ENCODE results near the gene MAPT.

Gene MAPT

GRCh38 chr17:46053911-46054534 lies 159.7 kb downstream of the MAPT start:
- DNase-seq (ENCODE audit: low read depth in 2 of 2): no peak

- no peak for DNase-seq (ENCODE audit: low read depth in 2 of 2)
Measured at GRCh38 chr17:46056800-46057304, 162.5 kb downstream of the MAPT start.

- no peak for DNase-seq (ENCODE audit: low read depth in 2 of 2)
Measured at GRCh38 chr17:46057366-46057765, 163.0 kb downstream of the MAPT start.

- no peak for DNase-seq (ENCODE audit: low read depth in 2 of 2)
Measured at GRCh38 chr17:46059486-46059885, 165.1 kb downstream of the MAPT start.

GRCh38 chr17:46060461-46060860 lies 166.1 kb downstream of the MAPT start:
- no peak for DNase-seq (ENCODE audit: low read depth in 2 of 2)

- no peak for DNase-seq (ENCODE audit: low read depth in 2 of 2)
Measured at GRCh38 chr17:46061435-46061834, 167.1 kb downstream of the MAPT start.

- no peak for DNase-seq (ENCODE audit: low read depth in 2 of 2)
Measured at GRCh38 chr17:46063241-46063640, 168.9 kb downstream of the MAPT start.

GRCh38 chr17:46064460-46064859 lies 170.1 kb downstream of the MAPT start:
- DNase-seq (ENCODE audit: low read depth in 2 of 2): no peak

GRCh38 chr17:46071796-46072195 lies 177.4 kb downstream of the MAPT start:
- DNase-seq (ENCODE audit: low read depth in 2 of 2): no peak

GRCh38 chr17:46072998-46073397 lies 178.6 kb downstream of the MAPT start:
- DNase-seq (ENCODE audit: low read depth in 2 of 2): no peak

- no peak for DNase-seq (ENCODE audit: low read depth in 2 of 2)
Measured at GRCh38 chr17:46074540-46074939, 180.2 kb downstream of the MAPT start.
